ENCODE data around the gene PNMA6E.

PNMA6E gene

DNA sequence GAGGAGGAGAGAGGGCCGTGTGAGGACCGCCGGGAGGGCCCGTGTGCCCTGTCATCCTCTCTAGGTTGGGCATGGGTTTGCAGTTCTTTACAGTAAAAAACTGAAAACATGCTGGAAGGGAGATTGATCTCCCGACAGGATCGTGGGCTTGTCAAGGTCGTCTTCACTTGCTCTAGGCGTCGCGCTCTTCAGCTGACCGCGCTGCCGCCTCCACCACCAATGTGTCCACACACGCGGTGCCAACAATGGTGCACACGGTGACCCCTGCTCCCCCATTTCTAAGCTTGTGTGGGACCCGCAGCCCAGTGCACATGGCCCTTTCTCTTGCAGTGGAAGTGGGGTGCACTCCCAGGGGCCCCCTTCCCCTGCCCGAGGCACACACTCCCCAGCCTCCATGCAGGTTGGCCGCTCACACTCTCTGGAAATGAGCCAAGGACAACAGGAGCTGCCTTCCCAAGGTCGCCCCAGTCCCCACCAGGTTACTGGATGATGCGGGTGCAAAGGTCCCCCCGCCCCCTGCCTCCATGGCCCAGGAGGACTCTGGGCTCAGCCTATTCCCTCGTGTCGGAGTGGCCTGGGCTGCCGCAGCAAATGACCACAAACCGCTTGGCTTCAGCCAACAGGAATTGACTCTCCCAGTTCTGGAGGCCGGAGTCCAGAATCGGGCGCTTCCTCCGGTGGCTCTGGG, 8.4 kb upstream of the PNMA6E start:
- DNase-seq (ENCODE audit: low read depth) = no peak
- H3K4me3 ChIP-seq (ENCODE audit: low read depth, low read length) = no peak overlapping the region
- TF ChIP-seq, protein P1, sequence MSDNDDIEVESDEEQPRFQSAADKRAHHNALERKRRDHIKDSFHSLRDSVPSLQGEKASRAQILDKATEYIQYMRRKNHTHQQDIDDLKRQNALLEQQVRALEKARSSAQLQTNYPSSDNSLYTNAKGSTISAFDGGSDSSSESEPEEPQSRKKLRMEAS (IDR thresholded peaks at IDR 0.05; ENCODE audit: low read depth, low read length) = no peak
- TF ChIP-seq, protein P2, sequence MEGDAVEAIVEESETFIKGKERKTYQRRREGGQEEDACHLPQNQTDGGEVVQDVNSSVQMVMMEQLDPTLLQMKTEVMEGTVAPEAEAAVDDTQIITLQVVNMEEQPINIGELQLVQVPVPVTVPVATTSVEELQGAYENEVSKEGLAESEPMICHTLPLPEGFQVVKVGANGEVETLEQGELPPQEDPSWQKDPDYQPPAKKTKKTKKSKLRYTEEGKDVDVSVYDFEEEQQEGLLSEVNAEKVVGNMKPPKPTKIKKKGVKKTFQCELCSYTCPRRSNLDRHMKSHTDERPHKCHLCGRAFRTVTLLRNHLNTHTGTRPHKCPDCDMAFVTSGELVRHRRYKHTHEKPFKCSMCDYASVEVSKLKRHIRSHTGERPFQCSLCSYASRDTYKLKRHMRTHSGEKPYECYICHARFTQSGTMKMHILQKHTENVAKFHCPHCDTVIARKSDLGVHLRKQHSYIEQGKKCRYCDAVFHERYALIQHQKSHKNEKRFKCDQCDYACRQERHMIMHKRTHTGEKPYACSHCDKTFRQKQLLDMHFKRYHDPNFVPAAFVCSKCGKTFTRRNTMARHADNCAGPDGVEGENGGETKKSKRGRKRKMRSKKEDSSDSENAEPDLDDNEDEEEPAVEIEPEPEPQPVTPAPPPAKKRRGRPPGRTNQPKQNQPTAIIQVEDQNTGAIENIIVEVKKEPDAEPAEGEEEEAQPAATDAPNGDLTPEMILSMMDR (IDR thresholded peaks at IDR 0.05; ENCODE audit: low read depth, low read length) = no peak
- TF ChIP-seq POLR2A (IDR thresholded peaks at IDR 0.05; ENCODE audit: extremely low read depth, insufficient read length) = no peak
- no peak for TF ChIP-seq MYC (IDR thresholded peaks at IDR 0.05; ENCODE audit: low read depth, low read length)

DNA sequence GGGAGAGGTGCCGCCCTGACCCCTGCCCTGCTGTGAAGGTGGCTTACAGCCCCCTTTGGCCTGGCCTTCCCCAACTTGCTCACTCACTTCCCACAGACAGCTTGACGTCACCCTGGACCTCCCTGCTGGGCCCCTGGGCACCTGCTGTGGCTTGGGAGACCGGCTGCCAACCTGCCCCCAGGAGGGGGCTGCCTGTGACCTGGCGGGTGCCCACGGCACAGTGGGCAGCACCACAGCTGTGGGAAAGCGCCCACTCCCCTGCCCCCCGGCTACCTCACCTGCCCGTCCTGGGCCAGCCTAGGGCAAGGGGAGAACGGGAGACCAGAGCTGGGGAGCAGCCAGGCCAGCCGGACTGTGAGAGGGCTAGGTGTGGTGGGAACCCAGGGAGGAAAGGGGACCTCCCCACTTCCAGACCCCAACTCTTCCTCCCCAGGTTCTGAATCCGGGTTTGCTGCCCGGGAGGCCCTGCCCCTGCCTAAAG, 7.8 kb upstream of the PNMA6E start:
- DNase-seq (ENCODE audit: low read depth) = no peak
- no peak overlapping the region for H3K4me3 ChIP-seq (ENCODE audit: low read depth, low read length)
- TF ChIP-seq POLR2A (IDR thresholded peaks at IDR 0.05; ENCODE audit: extremely low read depth, insufficient read length) (no peak), MYC (IDR thresholded peaks at IDR 0.05; ENCODE audit: low read depth, low read length) (no peak)
- TF ChIP-seq, protein P1 (IDR thresholded peaks at IDR 0.05; ENCODE audit: low read depth, low read length) = no peak
- TF ChIP-seq, protein P2 (IDR thresholded peaks at IDR 0.05; ENCODE audit: low read depth, low read length) = no peak

DNA sequence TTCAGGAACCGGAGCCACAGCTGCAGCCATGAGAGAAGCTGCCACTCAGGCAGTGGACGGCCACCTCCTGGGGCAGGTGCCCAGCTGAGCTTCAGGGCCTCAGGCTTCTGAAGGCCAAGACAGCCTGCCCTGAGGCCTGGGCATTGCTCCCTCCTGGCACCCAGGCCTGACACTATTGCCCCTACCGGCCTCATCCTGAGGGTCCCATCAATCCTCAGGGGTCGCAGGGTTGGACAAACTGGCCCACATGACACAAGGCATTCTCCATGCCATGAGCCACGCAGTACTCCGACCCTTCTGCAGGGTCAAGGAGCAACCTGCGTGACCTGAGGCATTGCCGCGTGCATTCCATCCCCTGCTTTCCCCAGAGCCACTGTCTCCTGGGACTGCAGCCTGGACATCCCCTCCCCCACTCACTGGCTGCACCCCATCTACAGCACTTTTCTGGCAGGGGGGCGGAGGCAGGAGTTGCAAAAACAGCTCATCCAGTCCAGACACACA, 7.1 kb upstream of the PNMA6E start:
- no peak overlapping the region for H3K4me3 ChIP-seq (ENCODE audit: low read depth, low read length)
- no peak for DNase-seq (ENCODE audit: low read depth)
- no peak for TF ChIP-seq MYC (IDR thresholded peaks at IDR 0.05; ENCODE audit: low read depth, low read length)
- TF ChIP-seq, protein P2 (IDR thresholded peaks at IDR 0.05; ENCODE audit: low read depth, low read length) = no peak
- no peak for TF ChIP-seq POLR2A (IDR thresholded peaks at IDR 0.05; ENCODE audit: extremely low read depth, insufficient read length)
- TF ChIP-seq, protein P1 (IDR thresholded peaks at IDR 0.05; ENCODE audit: low read depth, low read length) = no peak

DNA sequence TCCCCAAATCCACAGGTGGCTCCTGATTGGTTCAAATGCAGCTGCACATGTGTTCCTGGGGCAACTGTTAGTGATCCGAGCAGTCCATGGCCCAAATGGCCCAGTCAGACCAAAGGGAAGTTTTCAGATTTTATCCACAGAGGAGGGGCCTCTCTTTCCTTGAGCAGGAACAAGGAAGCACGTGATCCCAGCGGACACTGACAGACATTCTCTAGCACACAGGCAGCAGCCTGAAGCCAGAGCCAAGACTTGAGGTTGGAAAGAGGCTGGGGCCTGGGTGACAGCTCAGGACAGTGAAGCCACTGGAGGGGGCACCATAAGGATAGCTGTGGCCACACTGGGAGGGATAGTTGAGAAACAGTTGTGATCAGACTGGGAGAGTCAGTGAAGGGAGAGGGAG, 6.6 kb upstream of the PNMA6E start:
- H3K4me3 ChIP-seq (ENCODE audit: low read depth, low read length) = no peak overlapping the region
- no peak for TF ChIP-seq POLR2A (IDR thresholded peaks at IDR 0.05; ENCODE audit: extremely low read depth, insufficient read length)
- TF ChIP-seq, protein P2 (IDR thresholded peaks at IDR 0.05; ENCODE audit: low read depth, low read length) = no peak
- TF ChIP-seq MYC (IDR thresholded peaks at IDR 0.05; ENCODE audit: low read depth, low read length) = no peak
- TF ChIP-seq, protein P1 (IDR thresholded peaks at IDR 0.05; ENCODE audit: low read depth, low read length) = no peak
- no peak for DNase-seq (ENCODE audit: low read depth)

DNA sequence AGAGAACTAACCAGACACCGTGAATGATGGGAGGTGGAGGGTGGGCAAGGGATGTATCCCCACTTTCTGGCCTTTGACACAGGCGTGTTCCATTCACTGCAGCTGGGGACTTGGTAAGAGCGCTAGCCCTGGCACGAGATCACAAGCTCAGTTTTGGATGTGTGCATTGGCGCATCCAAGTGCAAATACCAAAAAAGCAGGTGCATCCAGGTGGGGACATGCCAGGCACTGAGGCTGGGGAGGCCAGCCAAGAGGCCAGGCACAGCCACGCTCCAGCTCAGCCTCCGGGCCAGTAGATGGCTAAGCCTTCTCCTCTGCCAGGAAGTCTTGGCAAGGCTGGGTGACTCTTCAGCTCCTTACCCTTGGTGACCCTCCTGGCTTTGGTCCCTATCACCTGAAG, 5.8 kb upstream of the PNMA6E start:
- no peak overlapping the region for H3K4me3 ChIP-seq (ENCODE audit: low read depth, low read length)
- no peak for DNase-seq (ENCODE audit: low read depth)
- TF ChIP-seq POLR2A (IDR thresholded peaks at IDR 0.05; ENCODE audit: extremely low read depth, insufficient read length) (no peak), MYC (IDR thresholded peaks at IDR 0.05; ENCODE audit: low read depth, low read length) (no peak)
- TF ChIP-seq, protein P2 (IDR thresholded peaks at IDR 0.05; ENCODE audit: low read depth, low read length) = no peak
- TF ChIP-seq, protein P1 (IDR thresholded peaks at IDR 0.05; ENCODE audit: low read depth, low read length) = no peak
